Left renal cortex interstitium (tissue), 4 donors: Measurements from ENCODE around the gene DYNC1LI1. TPM values are rescaled to one million over a fixed set of nuclear protein-coding genes. Genes with fewer than 3 reads are reported as not detected.

Experiments
- DNase-seq, 4 donors: peaks; one replicate each; pipeline ENCODE4 v3.0.0-alpha.2; 2013; ENCODE audit warnings: low read depth in 4 of 4, low spot score in 2 of 4, missing footprints in 1 of 4
- polyA plus RNA-seq, 4 donors: library from polyadenylated mRNA; unstranded; fragments of 120-200 nt; gene quantifications; one replicate each; pipeline ENCODE4 v1.2.1, GENCODE V29; 2013; ENCODE audit not compliant: insufficient read length in 4 of 4

The DYNC1LI1 gene
- polyA plus RNA-seq, 4 donors, result 36.5 to 41.0 (median 39.4) TPM

GRCh38 chr3:32495609-32496008, 75.0 kb downstream of the DYNC1LI1 start:
- no peak for DNase-seq

GRCh38 chr3:32495085-32495484, 75.6 kb downstream of the DYNC1LI1 start:
- DNase-seq, result no peak

GRCh38 chr3:32493437-32494414, 76.9 kb downstream of the DYNC1LI1 start:
- DNase-seq, result no peak

- DNase-seq, result no peak
These were observed 77.8 kb downstream of the DYNC1LI1 start for GRCh38 chr3:32492684-32493436.

- no peak for DNase-seq
These were observed 82.1 kb downstream of the DYNC1LI1 start for GRCh38 chr3:32488474-32489008.

- DNase-seq, result no peak
These were observed 82.7 kb downstream of the DYNC1LI1 start for GRCh38 chr3:32487781-32488473.

- DNase-seq, result no peak
These were observed 86.2 kb downstream of the DYNC1LI1 start for GRCh38 chr3:32484436-32484835.

- DNase-seq, result no peak
These were observed 86.9 kb downstream of the DYNC1LI1 start for GRCh38 chr3:32483772-32484171.

GRCh38 chr3:32482693-32483092, 88.0 kb downstream of the DYNC1LI1 start:
- DNase-seq, result no peak

- no peak for DNase-seq
These were observed 88.6 kb downstream of the DYNC1LI1 start for GRCh38 chr3:32481791-32482631.

GRCh38 chr3:32480604-32481003, 90.1 kb downstream of the DYNC1LI1 start:
- DNase-seq, result no peak

Other genes starting within 250 kb of the DYNC1LI1 start
- gene CMTM7, start 179.0 kb downstream of the DYNC1LI1 start, polyA plus RNA-seq, result 10 to 100 TPM; 39.8 to 55.5 (median 47.1) TPM
- gene CMTM6, start 68.0 kb downstream of the DYNC1LI1 start, polyA plus RNA-seq, result 10 to 100 TPM; 64.7 to 82.6 (median 78.5) TPM
- gene CNOT10, start 114.3 kb upstream of the DYNC1LI1 start, polyA plus RNA-seq, result 10 to 100 TPM; 37.3 to 67.5 (median 51.2) TPM
- 1 to 10 TPM; 5.1 to 9.4 (median 7.2) TPM for gene TRIM71, start 247.1 kb upstream of the DYNC1LI1 start, polyA plus RNA-seq